Thoracic aorta (tissue), 2 donors: Measurements from ENCODE around the gene CNTNAP2. TPM values are rescaled to one million over a fixed set of nuclear protein-coding genes. Genes with fewer than 3 reads are reported as not detected.

Experiments used
- ATAC-seq: fragments of 150-250 bp; one replicate; pipeline ENCODE4 v1.8.0; 2017; ENCODE audit warnings: low read depth; ENCODE audit not compliant: insufficient number of reproducible peaks, low FRiP score
- DNase-seq: peaks from one replicate; pipeline ENCODE4 v3.0.0-alpha.2; 2020; ENCODE audit warnings: low spot score
- H3K27ac ChIP-seq, 2 donors: fragments of 200-600 bp; sonication (generic); 1 replicate in 1 of 2; 2 replicates in 1 of 2; pipeline ENCODE4 v1.5.1; 2016; ENCODE audit warnings: mild to moderate bottlenecking in 2 of 2, moderate library complexity in 2 of 2
- H3K27me3 ChIP-seq: fragments of 200-600 bp; sonication (generic); replicated peaks from 2 replicates; pipeline ENCODE4 v1.6.0; 2016; ENCODE audit warnings: mild to moderate bottlenecking; ENCODE audit not compliant: insufficient read depth
- H3K36me3 ChIP-seq: fragments of 200-600 bp; sonication (generic); one replicate; pipeline ENCODE4 v1.5.1; 2016
- H3K4me1 ChIP-seq, 2 donors: fragments of 200-600 bp; sonication (generic); 1 replicate in 1 of 2; 2 replicates in 1 of 2; pipeline versions ENCODE4 v1.5.1 to v1.6.0; 2016; ENCODE audit warnings: low read depth in 2 of 2, mild to moderate bottlenecking in 1 of 2; ENCODE audit not compliant: control insufficient read depth in 1 of 2
- H3K4me3 ChIP-seq: fragments of 200-600 bp; sonication (generic); 2 replicates; pipeline ENCODE4 v1.5.1; 2016; ENCODE audit warnings: mild to moderate bottlenecking
- H3K9me3 ChIP-seq: fragments of 200-600 bp; sonication (generic); 2 replicates; pipeline ENCODE4 v1.5.1; 2016
- total RNA-seq, 2 donors: library from RNA; depleted of rRNA; stranded (reverse); fragments of >200 nt; gene quantifications; one replicate each; pipeline versions ENCODE4 v1.1.0 to v1.2.3, GENCODE V29; 2016
- TF ChIP-seq, protein P1 (sequence below): fragments of 200-600 bp; sonication (generic); IDR thresholded peaks from one replicate; pipeline ENCODE4 v1.5.1; 2019; ENCODE audit warnings: antibody characterized with exemption

CNTNAP2 gene
- total RNA-seq, 2 donors from 2014 or later, result not detected

DNA sequence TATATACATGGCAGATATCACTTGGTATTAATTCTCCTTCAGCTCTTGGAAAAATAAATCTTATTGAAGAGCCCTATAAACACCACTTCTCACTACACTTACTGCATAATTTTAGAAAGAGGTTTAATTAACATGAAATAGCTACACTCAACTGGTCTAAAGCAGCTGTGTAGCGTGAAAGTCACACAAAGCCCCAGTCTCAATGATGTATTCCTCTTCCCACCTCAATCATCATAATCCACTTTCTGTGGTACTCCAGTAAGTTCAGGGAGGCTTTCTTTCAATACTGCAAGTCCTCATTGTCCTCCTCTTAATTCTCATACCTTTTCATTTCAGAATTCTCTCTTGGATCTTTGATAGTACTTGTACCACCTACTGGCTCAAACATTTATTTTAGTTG lies 688.0 kb downstream of the CNTNAP2 start:
- no peak for DNase-seq
- Histone ChIP-seq H3K4me1 (no peaks in the 10 kb centered on the region), H3K27ac (no peak overlapping the region), H3K27me3 (no peaks in the 10 kb centered on the region), H3K9me3 (no peaks in the 10 kb centered on the region), H3K36me3 (no peaks in the 10 kb centered on the region), H3K4me3 (no peak overlapping the region)
- no peak for ATAC-seq
- TF ChIP-seq, protein P1, sequence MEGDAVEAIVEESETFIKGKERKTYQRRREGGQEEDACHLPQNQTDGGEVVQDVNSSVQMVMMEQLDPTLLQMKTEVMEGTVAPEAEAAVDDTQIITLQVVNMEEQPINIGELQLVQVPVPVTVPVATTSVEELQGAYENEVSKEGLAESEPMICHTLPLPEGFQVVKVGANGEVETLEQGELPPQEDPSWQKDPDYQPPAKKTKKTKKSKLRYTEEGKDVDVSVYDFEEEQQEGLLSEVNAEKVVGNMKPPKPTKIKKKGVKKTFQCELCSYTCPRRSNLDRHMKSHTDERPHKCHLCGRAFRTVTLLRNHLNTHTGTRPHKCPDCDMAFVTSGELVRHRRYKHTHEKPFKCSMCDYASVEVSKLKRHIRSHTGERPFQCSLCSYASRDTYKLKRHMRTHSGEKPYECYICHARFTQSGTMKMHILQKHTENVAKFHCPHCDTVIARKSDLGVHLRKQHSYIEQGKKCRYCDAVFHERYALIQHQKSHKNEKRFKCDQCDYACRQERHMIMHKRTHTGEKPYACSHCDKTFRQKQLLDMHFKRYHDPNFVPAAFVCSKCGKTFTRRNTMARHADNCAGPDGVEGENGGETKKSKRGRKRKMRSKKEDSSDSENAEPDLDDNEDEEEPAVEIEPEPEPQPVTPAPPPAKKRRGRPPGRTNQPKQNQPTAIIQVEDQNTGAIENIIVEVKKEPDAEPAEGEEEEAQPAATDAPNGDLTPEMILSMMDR, result no peak

DNA sequence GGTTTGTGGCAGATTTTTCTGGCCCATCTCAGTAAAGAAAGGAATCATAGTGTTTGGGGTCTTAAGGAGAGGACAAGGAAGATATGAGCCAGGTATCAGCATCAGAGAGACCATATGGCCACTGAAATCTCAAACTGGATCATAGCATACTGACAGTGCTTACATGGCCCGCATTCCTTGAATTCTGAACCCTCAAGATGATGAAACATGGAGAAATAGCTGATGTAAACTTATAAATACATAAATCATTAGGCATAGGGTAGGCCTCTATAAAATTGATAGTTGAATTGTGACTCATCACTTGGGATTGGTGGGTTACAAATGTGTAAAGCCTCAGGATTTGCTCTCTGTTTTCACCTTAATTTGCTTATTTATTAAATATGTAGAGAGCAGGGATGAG lies 688.5 kb downstream of the CNTNAP2 start:
- Histone ChIP-seq H3K27me3 (no peaks in the 10 kb centered on the region), H3K27ac (no peak overlapping the region), H3K4me1 (no peaks in the 10 kb centered on the region), H3K4me3 (no peak overlapping the region), H3K36me3 (no peaks in the 10 kb centered on the region), H3K9me3 (no peaks in the 10 kb centered on the region)
- no peak for DNase-seq
- TF ChIP-seq, protein P1, result no peak
- ATAC-seq, result no peak

- H3K4me1 ChIP-seq, result no peaks in the 10 kb centered on the region
- H3K36me3 ChIP-seq, result no peaks in the 10 kb centered on the region
- H3K4me3 ChIP-seq, result no peak overlapping the region
- TF ChIP-seq, protein P1, result no peak
- H3K27me3 ChIP-seq, result no peaks in the 10 kb centered on the region
- no peak for DNase-seq
- no peak for ATAC-seq
- H3K9me3 ChIP-seq, result no peaks in the 10 kb centered on the region
- no peak overlapping the region for H3K27ac ChIP-seq
Measured at GRCh38 chr7:146826329-146826728, 709.7 kb downstream of the CNTNAP2 start.

- ATAC-seq (no peak), DNase-seq (no peak)
- Histone ChIP-seq H3K4me1 (no peaks in the 10 kb centered on the region), H3K36me3 (no peaks in the 10 kb centered on the region), H3K4me3 (no peak overlapping the region), H3K27me3 (no peaks in the 10 kb centered on the region), H3K9me3 (no peaks in the 10 kb centered on the region), H3K27ac (no peak overlapping the region)
- TF ChIP-seq, protein P1, result no peak
Measured at GRCh38 chr7:146830686-146831085, 714.1 kb downstream of the CNTNAP2 start.

DNA sequence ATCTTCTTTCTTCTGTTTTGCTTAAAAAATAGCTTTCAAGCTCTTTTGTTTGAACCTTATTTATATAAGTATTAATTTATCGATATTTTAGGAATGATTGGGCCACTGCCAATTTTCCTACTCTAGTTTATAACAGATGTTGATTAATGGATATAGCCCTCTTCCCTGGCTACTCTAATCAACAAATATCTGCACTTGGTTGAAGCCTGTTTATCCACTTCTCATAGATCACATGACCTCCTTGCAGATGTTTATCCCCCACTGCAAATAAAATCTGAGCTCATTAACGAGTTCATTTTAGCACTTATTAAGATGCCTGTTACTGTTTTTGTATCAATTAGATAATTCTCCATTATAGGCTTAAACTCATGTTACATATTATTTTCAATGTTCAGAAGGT lies 715.3 kb downstream of the CNTNAP2 start:
- ATAC-seq (no peak), DNase-seq (no peak)
- H3K9me3 ChIP-seq, result no peaks in the 10 kb centered on the region
- no peaks in the 10 kb centered on the region for H3K4me1 ChIP-seq
- no peak overlapping the region for H3K27ac ChIP-seq
- no peak overlapping the region for H3K4me3 ChIP-seq
- H3K36me3 ChIP-seq, result no peaks in the 10 kb centered on the region
- H3K27me3 ChIP-seq, result no peaks in the 10 kb centered on the region
- TF ChIP-seq, protein P1, result no peak
